HAP-1 (cell line): ENCODE data around the gene KLK13.

ENCODE experiments used
- DNase-seq, 2 experiments: peaks; one replicate each; pipeline ENCODE4 v3.0.0-alpha.2; 2016 to 2020; ENCODE audit warnings: low spot score in 2 of 2
- H3K27me3 ChIP-seq: fragments of 250-450 bp; sonication (Bioruptor Pico); 2 replicates; pipeline ENCODE4 v1.5.1; 2020; ENCODE audit warnings: low read depth, mild to moderate bottlenecking, moderate library complexity
- H3K36me3 ChIP-seq: fragments of 250-450 bp; sonication (Bioruptor Pico); replicated peaks from 2 replicates; pipeline ENCODE4 v1.5.1; 2020; ENCODE audit warnings: mild to moderate bottlenecking
- H3K4me1 ChIP-seq: fragments of 250-450 bp; sonication (Bioruptor Pico); 2 replicates; pipeline ENCODE4 v1.5.1; 2020; ENCODE audit warnings: mild to moderate bottlenecking
- H3K4me3 ChIP-seq: fragments of 250-450 bp; sonication (Bioruptor Pico); 2 replicates; pipeline ENCODE4 v1.5.1; 2020; ENCODE audit warnings: mild to moderate bottlenecking, moderate library complexity
- H3K9me3 ChIP-seq: fragments of 250-450 bp; sonication (Bioruptor Pico); 2 replicates; pipeline ENCODE4 v1.5.1; 2020; ENCODE audit warnings: mild to moderate bottlenecking, moderate library complexity
- in situ Hi-C: fragments of 300-500 bp; cut with MboI; formaldehyde crosslinking; loops from 3 replicates; pipeline ENCODE4 v1.14.3; 2020; ENCODE audit warnings: low sequenced_read_pairs, inconsistent platforms, mixed read lengths

KLK13 gene

GRCh38 chr19:51066393-51067186 lies 1.7 kb upstream of the KLK13 start:
- in situ Hi-C loops = no loop called here
- H3K27me3 ChIP-seq = no peaks in the 10 kb centered on the region
- no peaks in the 10 kb centered on the region for H3K36me3 ChIP-seq

GRCh38 chr19:51065221-51065960 lies 499 bp upstream of the KLK13 start:
- no peaks in the 10 kb centered on the region for H3K4me1 ChIP-seq
- H3K27me3 ChIP-seq = no peaks in the 10 kb centered on the region
- no peaks in the 10 kb centered on the region for H3K9me3 ChIP-seq
- in situ Hi-C loops = no loop called here
- H3K36me3 ChIP-seq = no peaks in the 10 kb centered on the region
- DNase-seq = no peak
- no peak overlapping the region for H3K4me3 ChIP-seq

More at GRCh38 chr19:51066393-51067186, 1.7 kb upstream of the KLK13 start:
- no peak overlapping the region for H3K4me3 ChIP-seq
- no peaks in the 10 kb centered on the region for H3K9me3 ChIP-seq
- H3K4me1 ChIP-seq = no peaks in the 10 kb centered on the region
- DNase-seq = no peak

GRCh38 chr19:51063664-51064063 lies 1.2 kb downstream of the KLK13 start:
- DNase-seq = no peak
- Histone ChIP-seq H3K36me3 (no peaks in the 10 kb centered on the region), H3K27me3 (no peaks in the 10 kb centered on the region), H3K9me3 (no peaks in the 10 kb centered on the region), H3K4me1 (no peaks in the 10 kb centered on the region), H3K4me3 (no peak overlapping the region)
- in situ Hi-C loops = no loop called here

GRCh38 chr19:51060973-51061372 lies 3.9 kb downstream of the KLK13 start:
- no peak for DNase-seq
- Histone ChIP-seq H3K36me3 (no peaks in the 10 kb centered on the region), H3K4me1 (no peaks in the 10 kb centered on the region), H3K4me3 (no peak overlapping the region), H3K27me3 (peaks cover 6% of the 10 kb centered on the region; the same call in 1 of the 2 replicates), H3K9me3 (no peaks in the 10 kb centered on the region)
- in situ Hi-C loops = no loop called here

GRCh38 chr19:51060336-51060735 lies 4.6 kb downstream of the KLK13 start:
- no peak overlapping the region for H3K4me3 ChIP-seq
- DNase-seq = no peak
- in situ Hi-C loops = no loop called here
- no peaks in the 10 kb centered on the region for H3K4me1 ChIP-seq
- H3K9me3 ChIP-seq = no peaks in the 10 kb centered on the region
- peaks cover 7% of the 10 kb centered on the region; the same call in 1 of the 2 replicates for H3K27me3 ChIP-seq
- no peaks in the 10 kb centered on the region for H3K36me3 ChIP-seq

GRCh38 chr19:51059715-51060114 lies 5.2 kb downstream of the KLK13 start:
- in situ Hi-C loops = no loop called here

GRCh38 chr19:51055866-51056265 lies 9.0 kb downstream of the KLK13 start:
- no peaks in the 10 kb centered on the region for H3K36me3 ChIP-seq
- H3K9me3 ChIP-seq = no peaks in the 10 kb centered on the region
- H3K4me3 ChIP-seq = no peak overlapping the region
- no peak for DNase-seq
- H3K27me3 ChIP-seq = peaks cover 15% of the 10 kb centered on the region
- in situ Hi-C loops = no loop called here
- no peaks in the 10 kb centered on the region for H3K4me1 ChIP-seq

More at GRCh38 chr19:51059715-51060114, 5.2 kb downstream of the KLK13 start:
- H3K4me3 ChIP-seq = no peak overlapping the region
- H3K4me1 ChIP-seq = no peaks in the 10 kb centered on the region
- DNase-seq = no peak
- H3K27me3 ChIP-seq = peaks cover 7% of the 10 kb centered on the region; the same call in 1 of the 2 replicates
- no peaks in the 10 kb centered on the region for H3K36me3 ChIP-seq
- no peaks in the 10 kb centered on the region for H3K9me3 ChIP-seq

- no peak overlapping the region for H3K4me3 ChIP-seq
- no peak for DNase-seq
- no peaks in the 10 kb centered on the region for H3K27me3 ChIP-seq
Measured at GRCh38 chr19:51047031-51047335, 17.9 kb downstream of the KLK13 start.

GRCh38 chr19:51044327-51044726 lies 20.6 kb downstream of the KLK13 start:
- in situ Hi-C loops = no loop called here
- Histone ChIP-seq H3K36me3 (no peaks in the 10 kb centered on the region), H3K9me3 (no peaks in the 10 kb centered on the region), H3K4me1 (peaks cover 10% of the 10 kb centered on the region), H3K27me3 (no peaks in the 10 kb centered on the region), H3K4me3 (no peak overlapping the region)
- DNase-seq = no peak

More at GRCh38 chr19:51047031-51047335, 17.9 kb downstream of the KLK13 start:
- no peaks in the 10 kb centered on the region for H3K36me3 ChIP-seq
- in situ Hi-C loops = no loop called here
- H3K4me1 ChIP-seq = peaks cover 10% of the 10 kb centered on the region
- no peaks in the 10 kb centered on the region for H3K9me3 ChIP-seq

- Histone ChIP-seq H3K9me3 (no peaks in the 10 kb centered on the region), H3K36me3 (no peaks in the 10 kb centered on the region), H3K27me3 (no peaks in the 10 kb centered on the region), H3K4me1 (peaks cover 10% of the 10 kb centered on the region), H3K4me3 (no peak overlapping the region)
- DNase-seq = no peak
- in situ Hi-C loops = no loop called here
Measured at GRCh38 chr19:51043497-51043896, 21.4 kb downstream of the KLK13 start.

- no peak for DNase-seq
- Histone ChIP-seq H3K9me3 (no peaks in the 10 kb centered on the region), H3K4me1 (no peaks in the 10 kb centered on the region), H3K27me3 (no peaks in the 10 kb centered on the region), H3K36me3 (no peaks in the 10 kb centered on the region), H3K4me3 (no peak overlapping the region)
- in situ Hi-C loops = no loop called here
Measured at GRCh38 chr19:51040151-51040550, 24.7 kb downstream of the KLK13 start.

GRCh38 chr19:51036519-51036918 lies 28.4 kb downstream of the KLK13 start:
- in situ Hi-C loops = no loop called here
- no peaks in the 10 kb centered on the region for H3K4me1 ChIP-seq
- peaks cover 3% of the 10 kb centered on the region; the same call in 1 of the 2 replicates for H3K27me3 ChIP-seq
- no peak for DNase-seq
- no peak overlapping the region for H3K4me3 ChIP-seq
- H3K36me3 ChIP-seq = no peaks in the 10 kb centered on the region
- H3K9me3 ChIP-seq = no peaks in the 10 kb centered on the region

- no peak for DNase-seq
- Histone ChIP-seq H3K27me3 (peaks cover 3% of the 10 kb centered on the region; the same call in 1 of the 2 replicates), H3K36me3 (no peaks in the 10 kb centered on the region), H3K9me3 (no peaks in the 10 kb centered on the region), H3K4me1 (no peaks in the 10 kb centered on the region), H3K4me3 (no peak within 1 kb of the TSS)
- in situ Hi-C loops = no loop called here
Measured at GRCh38 chr19:51034704-51035103, 30.2 kb downstream of the KLK13 start, which contains the start of gene KLK12. Gene KLK12, minus strand, starts transcription at chr19:51035002. Its CDS starts 381 bp downstream, at chr19:51034621.

GRCh38 chr19:51031880-51032225 lies 33.0 kb downstream of the KLK13 start:
- in situ Hi-C loops = no loop called here
- H3K27me3 ChIP-seq = peaks cover 3% of the 10 kb centered on the region; the same call in 1 of the 2 replicates
- no peak for DNase-seq
- H3K4me1 ChIP-seq = no peaks in the 10 kb centered on the region
- no peak overlapping the region for H3K4me3 ChIP-seq
- no peaks in the 10 kb centered on the region for H3K36me3 ChIP-seq
- no peaks in the 10 kb centered on the region for H3K9me3 ChIP-seq
